ENCODE data around the gene PDZD2.
"Not testable (repeated sequence)": the region's sequence is repeated elsewhere in the genome, so short reads cannot be mapped to it uniquely, and the experiment has no call there.

PDZD2 gene

DNA sequence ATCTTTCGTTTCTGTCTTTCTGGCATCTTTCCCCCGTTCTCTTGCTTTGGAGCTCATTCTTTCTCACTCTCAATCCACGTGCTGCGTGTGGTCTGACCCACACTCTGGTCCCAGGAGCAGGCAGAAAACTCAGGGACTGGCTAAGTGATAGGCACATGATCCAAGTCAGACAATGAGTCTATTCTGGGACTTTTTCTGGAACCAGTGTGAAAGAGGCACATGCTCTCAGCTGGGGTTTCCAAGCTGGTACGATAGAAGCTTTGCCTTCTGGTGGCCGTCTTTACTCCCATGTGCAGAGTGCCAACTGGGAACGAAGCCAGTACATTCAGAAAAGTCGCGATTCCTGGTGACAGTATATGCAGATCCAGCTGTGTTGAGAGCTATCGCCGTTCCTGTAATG lies 94.4 kb downstream of the PDZD2 start:
- no peak for DNase-seq (ENCODE audit: low spot score)

DNA sequence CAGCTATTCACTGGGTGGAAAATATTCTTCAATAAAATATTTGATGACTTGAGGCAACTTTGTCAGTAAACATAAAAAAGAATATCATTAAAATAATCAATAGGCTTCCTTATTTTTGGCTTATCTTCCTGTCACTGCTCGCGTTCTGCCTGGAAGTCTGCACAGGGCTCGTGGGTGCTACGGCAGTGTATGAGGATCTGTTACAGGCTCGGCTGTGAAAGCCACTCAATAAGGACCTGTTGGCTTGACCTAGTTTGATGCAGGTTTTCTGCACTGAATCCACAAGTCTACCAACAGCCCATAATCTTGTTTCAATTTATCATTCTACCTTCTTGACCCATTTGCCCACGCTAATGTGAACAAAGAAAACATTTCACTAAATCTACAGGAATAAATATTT lies 97.2 kb downstream of the PDZD2 start:
- no peak for DNase-seq (ENCODE audit: low spot score)

GRCh38 chr5:31738199-31738598 lies 99.3 kb downstream of the PDZD2 start:
- DNase-seq (ENCODE audit: low spot score), result no peak

DNA sequence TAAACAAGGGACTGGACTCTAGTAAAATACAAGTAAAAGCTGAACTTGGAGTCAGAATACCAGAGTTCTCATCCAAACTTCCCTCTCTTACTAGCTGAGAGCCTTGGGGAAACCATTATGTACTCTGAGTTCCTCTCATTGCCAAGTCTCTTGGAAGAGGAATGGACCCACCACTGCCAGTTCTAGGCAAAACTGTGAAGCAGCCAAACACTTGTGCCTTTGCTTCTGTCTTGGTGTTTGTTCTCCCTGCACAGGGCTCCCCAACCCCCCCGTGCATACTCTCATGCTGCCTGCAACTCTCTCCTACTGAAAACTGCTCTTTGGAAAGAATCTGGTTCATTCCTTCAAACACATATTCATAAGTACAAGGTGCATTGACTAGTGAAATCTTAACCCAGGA lies 102.6 kb downstream of the PDZD2 start:
- no peak for DNase-seq (ENCODE audit: low spot score)

DNA sequence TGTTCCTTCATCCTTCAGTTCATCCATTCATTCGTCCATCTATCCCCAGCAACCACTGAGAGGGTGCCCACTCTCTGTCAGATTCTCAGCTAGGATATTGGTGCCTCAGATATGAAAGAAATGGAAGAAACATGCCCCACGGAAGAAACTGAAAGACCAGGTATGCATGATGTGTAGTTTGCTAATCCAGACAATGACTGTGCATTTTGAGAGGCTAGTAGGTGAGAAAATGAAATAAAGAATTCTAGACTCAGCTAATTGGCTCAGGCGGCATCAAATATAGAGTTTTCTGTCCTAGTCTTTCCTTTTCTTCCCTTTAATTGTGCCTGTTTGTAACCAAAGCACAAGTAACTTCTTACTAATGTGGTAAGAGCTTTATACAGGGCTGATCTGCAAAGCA lies 104.7 kb downstream of the PDZD2 start:
- no peak for DNase-seq (ENCODE audit: low spot score)

DNA sequence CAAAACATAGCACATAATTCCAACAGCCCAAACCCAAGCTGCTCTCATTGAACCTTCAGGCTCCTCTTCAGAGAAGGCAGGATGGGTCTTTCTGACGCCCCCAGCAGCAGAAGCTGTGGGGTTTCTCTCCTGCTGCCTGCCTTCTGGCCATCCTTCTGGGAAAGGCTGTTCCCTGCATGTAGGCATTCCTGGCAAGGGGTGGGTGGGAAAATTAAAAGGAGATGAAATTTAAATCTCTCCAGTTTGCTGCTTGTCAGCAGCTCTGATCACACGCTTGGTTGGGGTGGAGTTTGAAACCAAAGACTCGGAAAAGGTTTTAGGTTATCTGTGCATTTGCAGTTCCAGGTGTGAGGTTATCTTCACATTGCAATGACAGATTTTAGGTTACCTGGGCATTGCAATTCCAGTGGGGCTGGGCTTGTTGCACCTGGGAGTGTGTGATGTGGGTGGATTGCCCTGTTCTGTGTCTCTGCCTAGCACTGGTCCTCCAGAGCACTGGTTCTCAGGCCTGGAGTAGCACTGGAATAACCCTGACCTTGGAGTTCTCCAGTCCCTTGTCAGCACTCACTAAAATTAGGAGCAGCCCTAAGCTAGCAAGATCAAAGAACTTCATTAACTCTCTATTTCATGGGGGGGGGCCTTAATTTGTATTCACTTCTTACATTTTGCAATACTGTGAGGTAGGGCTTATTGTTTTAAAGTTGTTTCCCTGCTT lies 109.7 kb downstream of the PDZD2 start:
- no peak for DNase-seq (ENCODE audit: low spot score)

DNA sequence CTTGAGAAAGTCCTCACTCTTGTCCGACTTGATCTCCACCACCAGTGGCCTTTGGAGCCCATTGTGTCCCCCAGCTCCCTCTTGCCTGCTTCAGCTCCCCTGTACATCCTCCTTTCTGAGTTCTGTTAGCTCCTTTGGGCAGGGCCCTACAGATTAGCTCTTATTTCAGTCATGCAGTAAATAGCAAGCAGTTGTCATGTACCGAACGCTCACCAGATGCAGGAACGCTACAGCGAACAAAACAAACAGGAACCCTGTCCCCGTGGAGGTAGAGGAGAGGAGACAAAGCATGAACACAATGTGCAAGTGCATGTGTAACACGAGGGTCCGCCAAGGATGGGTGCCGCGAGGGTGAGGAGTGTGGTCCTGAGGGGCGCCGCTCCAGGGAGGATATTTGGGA lies 111.3 kb downstream of the PDZD2 start:
- no peak for DNase-seq (ENCODE audit: low spot score)

DNA sequence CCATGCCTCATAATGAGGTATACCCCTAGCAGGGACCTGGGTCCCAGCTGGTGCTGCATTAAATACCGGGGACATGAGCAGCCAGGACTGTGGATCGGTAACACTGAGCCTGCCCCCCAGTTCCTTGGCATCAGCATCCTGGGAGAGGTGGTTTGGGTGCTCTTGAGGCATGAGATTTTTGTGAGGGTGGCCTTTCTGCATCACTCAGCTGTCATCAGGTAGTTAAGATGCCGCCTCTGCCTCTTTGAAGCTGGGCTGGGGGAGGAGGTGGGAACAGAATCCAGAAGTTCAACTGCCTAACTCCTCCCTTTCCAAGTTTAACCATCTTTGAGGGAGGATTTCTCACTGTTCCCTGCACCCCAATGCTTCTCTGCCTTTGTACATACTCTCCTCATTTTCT lies 112.7 kb downstream of the PDZD2 start:
- DNase-seq (ENCODE audit: low spot score), result no peak

- no peak for DNase-seq (ENCODE audit: low spot score)
These were observed 114.9 kb downstream of the PDZD2 start for GRCh38 chr5:31753700-31754357.

GRCh38 chr5:31754358-31754704 lies 115.4 kb downstream of the PDZD2 start:
- no peak for DNase-seq (ENCODE audit: low spot score)

GRCh38 chr5:31754741-31755675 lies 116.1 kb downstream of the PDZD2 start:
- no peak for DNase-seq (ENCODE audit: low spot score)

DNA sequence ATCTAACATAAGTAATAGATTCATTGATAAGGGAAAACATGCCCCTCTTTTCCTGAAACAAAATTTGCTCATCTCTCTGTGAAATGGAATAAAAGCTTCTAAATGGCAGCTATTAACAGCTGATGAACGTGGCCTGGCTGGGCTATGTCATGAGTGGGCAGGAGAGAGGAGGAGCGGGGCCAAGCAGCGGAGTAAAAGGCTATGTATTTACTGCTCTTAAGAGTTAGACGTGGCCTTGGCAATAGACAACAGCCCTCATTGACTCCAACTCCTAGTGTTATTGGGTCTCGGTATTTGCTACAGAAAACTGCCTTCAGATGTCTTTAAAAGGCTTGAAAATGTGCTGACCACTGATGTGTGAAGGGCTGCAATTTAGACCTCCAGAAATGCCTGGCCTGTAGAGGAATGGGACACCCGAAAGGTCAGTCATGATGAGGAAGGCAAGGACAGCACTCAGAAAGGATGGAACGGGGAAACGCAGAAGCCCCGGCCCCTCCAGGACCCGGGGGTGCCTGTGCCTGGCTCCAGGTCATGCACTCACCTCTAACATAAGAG lies 116.8 kb downstream of the PDZD2 start:
- DNase-seq (ENCODE audit: low spot score), result no peak

- no peak for DNase-seq (ENCODE audit: low spot score)
These were observed 118.9 kb downstream of the PDZD2 start for GRCh38 chr5:31757806-31758205.

DNA sequence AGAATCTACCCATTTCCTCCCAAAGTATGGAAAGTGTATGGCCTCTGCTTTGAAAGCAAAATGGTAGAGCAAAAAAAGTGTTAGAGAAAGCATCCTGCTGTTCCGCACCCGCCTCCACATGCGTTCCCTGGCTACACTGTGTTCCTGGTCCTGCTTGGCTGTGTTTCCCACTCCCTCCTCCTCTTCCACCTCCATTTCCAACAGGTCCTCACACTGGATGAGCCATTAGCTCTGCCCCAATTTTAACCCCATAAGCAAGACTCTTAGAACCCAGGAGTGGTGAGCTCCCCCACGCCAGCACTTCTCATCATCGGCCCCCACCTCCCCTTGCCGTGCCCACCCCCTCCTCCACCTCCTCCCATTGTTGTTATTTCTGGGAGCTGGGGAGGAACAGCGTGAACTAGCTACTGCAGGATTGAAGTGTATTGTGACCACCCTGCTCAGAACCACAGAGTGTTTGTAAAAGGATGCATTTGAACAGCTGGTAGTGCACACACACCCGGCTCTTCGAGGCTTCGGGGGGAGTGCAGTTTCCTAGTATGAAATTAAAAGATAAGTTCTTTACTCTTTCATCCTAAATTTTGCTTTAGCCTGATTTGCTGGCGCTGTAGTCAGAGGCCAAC lies 120.0 kb downstream of the PDZD2 start:
- DNase-seq (ENCODE audit: low spot score), result no peak

DNA sequence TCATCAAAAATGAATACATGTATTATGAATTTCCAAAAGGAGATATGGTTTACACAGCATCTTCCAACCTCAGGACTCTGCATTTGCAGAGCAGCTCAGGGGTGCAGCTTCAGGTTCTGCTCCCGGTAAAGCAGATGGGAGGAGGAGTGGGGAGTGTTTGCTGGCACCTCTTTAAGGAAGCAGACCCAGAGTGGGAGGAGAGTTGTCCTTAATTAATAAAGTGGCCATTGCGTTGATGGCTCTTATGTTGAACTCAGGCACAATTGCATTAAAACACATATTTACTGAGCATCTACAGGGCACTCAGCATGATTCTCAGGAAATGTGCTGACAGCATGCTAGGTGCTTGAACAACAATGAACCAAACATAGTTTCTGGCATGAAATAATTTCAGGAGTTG lies 121.0 kb downstream of the PDZD2 start:
- DNase-seq (ENCODE audit: low spot score), result no peak

GRCh38 chr5:31761877-31762276 lies 122.9 kb downstream of the PDZD2 start:
- no peak for DNase-seq (ENCODE audit: low spot score)

- DNase-seq (ENCODE audit: low spot score), result no peak
These were observed 124.5 kb downstream of the PDZD2 start for GRCh38 chr5:31763424-31763823.

DNA sequence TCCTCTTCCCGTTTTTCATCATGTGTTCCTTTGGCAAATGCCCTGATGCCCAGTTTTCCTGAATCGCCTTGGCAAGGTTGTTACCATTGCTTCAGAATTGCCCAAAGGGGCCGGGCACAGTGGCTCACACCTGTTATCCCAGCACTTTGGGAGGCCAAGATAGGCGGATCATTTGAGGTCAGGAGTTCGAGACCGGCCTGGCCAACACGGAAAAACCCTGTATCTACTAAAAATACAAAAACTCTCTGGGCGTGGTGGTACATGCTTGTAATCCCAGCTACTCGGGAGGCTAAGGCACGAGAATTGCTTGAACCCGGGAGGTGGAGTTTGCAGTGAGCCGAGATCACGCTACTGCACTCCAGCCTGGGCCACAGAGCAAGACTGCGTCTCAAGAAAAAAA lies 125.8 kb downstream of the PDZD2 start:
- DNase-seq (ENCODE audit: low spot score), result not testable (repeated sequence)

- DNase-seq (ENCODE audit: low spot score), result no peak
These were observed 128.6 kb downstream of the PDZD2 start for GRCh38 chr5:31767335-31768031.

DNA sequence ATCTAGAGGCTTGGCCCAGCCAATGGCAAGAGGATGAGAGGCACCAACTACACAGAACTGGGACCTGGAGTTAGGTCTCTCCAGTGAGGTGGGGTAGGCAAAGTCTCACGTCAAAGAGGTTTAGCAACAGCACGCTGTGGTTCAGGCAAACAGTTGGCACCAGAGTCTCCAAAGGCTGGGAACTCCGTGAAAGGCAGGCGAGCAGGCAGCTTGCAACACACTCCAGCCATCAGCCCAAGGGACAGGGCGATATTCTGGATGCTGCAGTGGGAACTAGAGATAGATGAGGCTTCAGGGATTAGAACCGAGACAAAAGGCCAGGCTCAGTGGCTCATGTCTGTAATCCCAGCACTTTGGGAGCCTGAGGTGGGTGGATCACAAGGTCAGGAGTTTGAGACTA lies 129.1 kb downstream of the PDZD2 start:
- no peak for DNase-seq (ENCODE audit: low spot score)

DNA sequence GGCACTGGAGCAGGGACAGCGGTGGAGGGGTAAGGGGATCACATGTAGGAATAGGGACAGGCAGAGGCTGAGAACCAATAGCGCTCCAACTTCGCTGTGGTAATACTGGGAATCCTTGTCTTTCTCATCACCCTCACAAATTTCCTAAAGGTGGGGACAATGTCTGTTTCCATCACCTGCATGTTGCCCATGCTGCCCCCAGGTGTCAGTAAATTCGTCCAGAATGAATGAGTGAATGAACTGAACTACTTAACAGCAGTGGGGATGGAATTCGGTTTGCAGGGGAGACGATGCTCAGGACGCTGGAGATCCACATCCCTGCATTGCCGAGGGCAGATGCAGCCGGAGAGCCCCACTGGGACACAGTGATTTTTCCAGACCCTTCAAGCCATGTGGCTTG lies 129.9 kb downstream of the PDZD2 start:
- DNase-seq (ENCODE audit: low spot score), result no peak

DNA sequence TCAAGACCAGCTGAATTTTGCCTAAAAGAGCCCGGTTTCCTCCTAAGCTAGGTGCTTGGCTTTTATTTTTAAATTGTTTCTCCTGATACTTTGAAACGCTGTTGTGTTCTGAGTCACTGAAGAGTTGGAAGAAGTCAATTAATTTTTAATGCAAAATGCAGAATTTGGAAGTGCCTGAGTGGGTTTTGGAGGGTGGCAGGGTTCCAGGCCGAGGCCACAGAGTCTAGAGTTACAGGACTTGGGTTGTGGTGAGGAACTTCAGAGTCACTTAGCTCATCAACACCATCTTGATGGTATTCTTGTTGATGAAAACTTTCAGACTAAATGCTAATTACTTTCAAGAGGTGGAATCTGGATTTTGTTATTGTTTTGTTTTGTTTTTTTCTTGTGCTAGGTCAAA lies 130.6 kb downstream of the PDZD2 start:
- DNase-seq (ENCODE audit: low spot score), result no peak
